Spleen (tissue), 11 donors: ENCODE data around the gene MPP2. TPM values are rescaled to one million over a fixed set of nuclear protein-coding genes. Genes with fewer than 3 reads are reported as not detected.

Source experiments
- DNase-seq: peaks from one replicate; pipeline ENCODE4 v3.0.0-alpha.2; 2020
- H3K27ac ChIP-seq, 8 donors: fragments of 200-600 bp; sonication (generic) in 7 of 8; 1 replicate in 4 of 8; 2 replicates in 4 of 8; pipeline versions ENCODE4 v1.5.0 to v1.8.0; 2016 to 2021; ENCODE audit warnings: inconsistent platforms in 4 of 8, mild to moderate bottlenecking in 4 of 8, moderate library complexity in 1 of 8
- H3K27me3 ChIP-seq, 7 donors: fragments of 200-600 bp; sonication (generic) in 6 of 7; replicated peaks in 1 of 7; 1 replicate in 4 of 7; 2 replicates in 3 of 7; pipeline versions ENCODE4 v1.5.0 to v1.8.0; 2016 to 2021; ENCODE audit warnings: inconsistent platforms in 3 of 7, mild to moderate bottlenecking in 1 of 7
- H3K36me3 ChIP-seq, 6 donors: fragments of 200-600 bp; sonication (generic) in 5 of 6; 1 replicate in 4 of 6; 2 replicates in 2 of 6; pipeline versions ENCODE4 v1.5.0 to v1.8.0; 2016 to 2021; ENCODE audit warnings: inconsistent platforms in 2 of 6
- H3K4me1 ChIP-seq, 6 donors: fragments of 200-600 bp; sonication (generic) in 5 of 6; 1 replicate in 3 of 6; 2 replicates in 3 of 6; pipeline versions ENCODE4 v1.5.0 to v1.8.0; 2016 to 2021; ENCODE audit warnings: inconsistent platforms in 3 of 6
- H3K4me3 ChIP-seq, 8 donors: fragments of 200-600 bp; sonication (generic) in 7 of 8; 1 replicate in 4 of 8; 2 replicates in 4 of 8; pipeline versions ENCODE4 v1.5.0 to v1.8.0; 2016 to 2021; ENCODE audit warnings: inconsistent platforms in 4 of 8, mild to moderate bottlenecking in 4 of 8, moderate library complexity in 2 of 8
- H3K9me3 ChIP-seq, 8 donors: fragments of 200-600 bp; sonication (generic) in 7 of 8; 1 replicate in 4 of 8; 2 replicates in 4 of 8; pipeline versions ENCODE4 v1.5.0 to v1.8.0; 2016 to 2021; ENCODE audit warnings: inconsistent platforms in 4 of 8
- CTCF ChIP-seq, 11 experiments: fragments of 200-600 bp in 7 of 11; fragments of 450-650 bp in 4 of 11; sonication (generic) in 4 of 11; IDR thresholded peaks in 8 of 11; conservative IDR thresholded peaks in 3 of 11; 1 replicate in 7 of 11; 2 replicates in 4 of 11; pipeline versions ENCODE4 v1.4.0 to v1.8.0; 2016 to 2021; ENCODE audit warnings: antibody characterized with exemption in 11 of 11, inconsistent platforms in 4 of 11, mild to moderate bottlenecking in 1 of 11
- POLR2A ChIP-seq, 3 donors: fragments of 450-650 bp; IDR thresholded peaks; one replicate each; pipeline ENCODE4 v1.5.1; 2017; ENCODE audit warnings: antibody characterized with exemption in 3 of 3, mild to moderate bottlenecking in 1 of 3
- POLR2AphosphoS5 ChIP-seq, 3 donors: sonication (generic); formaldehyde crosslinking; IDR thresholded peaks; one replicate each; pipeline ENCODE4 v1.5.1; 2017; ENCODE audit warnings: antibody characterized with exemption in 3 of 3
- WGBS, 5 donors: extraction: QIAGEN DNeasy Blood & Tissue Kit in 3 of 5; methylation state at CpG; one replicate each; pipeline versions ENCODE4 v1.1.5 to v1.1.7; 2013 to 2018; 5-methylcytosine and 5-hydroxymethylcytosine counted together
- intact Hi-C: fragments of 100-400 bp; cut with DNase I; formaldehyde crosslinking; loops from one replicate; pipeline ENCODE4 v1.15.0; 2023; ENCODE audit warnings: low total_unique reads
- polyA plus RNA-seq, 3 donors: library from polyadenylated mRNA; stranded (reverse); fragments of 200-250 nt; gene quantifications; one replicate each; pipeline ENCODE4 v1.2.1, GENCODE V29; 2013
- total RNA-seq, 7 donors: library from RNA; depleted of rRNA in 3 of 7; stranded (reverse); fragments of >200 nt in 3 of 7; fragmentation: NEBNext Ultra II Directional in 4 of 7; extraction: Animal tissue kit (Norgen Biotek cat#: 25700) in 4 of 7; gene quantifications; one replicate each; pipeline versions ENCODE4 v1.1.0 to v1.2.1, GENCODE V29; 2016 to 2021
- donor health status: healthy with polysubstance abuse.
- donor health status: DM: no; HTN: no; CAD: no; lungs with moderate emphysema.
- donor health status: DM: no; HTN: no; CAD: no.
- donor health status: Bipolar disorder and iron deficiency.
- donor health status: healthy.
- donor health status: DM: no; HTN: no; CAD: no.
- donor health status: DM: yes; HTN: yes; CAD: no.

MPP2 gene
- total and polyA plus RNA-seq, 10 donors, result 0.13 to 2.4 (median 0.92) TPM

- no peak overlapping the region for H3K4me3 ChIP-seq
- 79 to 92% (median 85%) methylated on average over 4 of the region's 4 CpGs for WGBS, 5 donors
- peaks cover 0 to 18% (median 0%) of the 10 kb centered on the region in 7 donors for H3K27me3 ChIP-seq
- DNase-seq, result peak; percentile 53
- intact Hi-C loops, result no loop called here
- peaks cover 0 to 5% (median 0%) of the 10 kb centered on the region in 8 donors for H3K9me3 ChIP-seq
- H3K4me1 ChIP-seq, result peaks cover 0 to 28% (median 12%) of the 10 kb centered on the region in 6 donors
- no peak for TF ChIP-seq POLR2A (IDR thresholded peaks at IDR 0.05)
- no peak for TF ChIP-seq CTCF (IDR thresholded peaks at IDR 0.05 in 8 of 11, conservative IDR thresholded peaks at IDR 0.05 in 3 of 11)
- no peak for TF ChIP-seq POLR2AphosphoS5 (IDR thresholded peaks at IDR 0.05)
- no peaks in the 10 kb centered on the region for H3K36me3 ChIP-seq
- H3K27ac ChIP-seq, result no peak overlapping the region
Measured at GRCh38 chr17:43864161-43864984, 43.0 kb downstream of the MPP2 start.

- Histone ChIP-seq H3K27ac (no peak overlapping the region), H3K4me1 (peaks cover 3 to 50% (median 19%) of the 10 kb centered on the region in 6 donors), H3K4me3 (no peak overlapping the region), H3K9me3 (peaks cover 0 to 3% (median 0%) of the 10 kb centered on the region in 8 donors), H3K27me3 (peaks cover 0 to 31% (median 0%) of the 10 kb centered on the region in 7 donors), H3K36me3 (no peaks in the 10 kb centered on the region)
- peak; percentile 54 for DNase-seq
- TF ChIP-seq POLR2AphosphoS5 (IDR thresholded peaks at IDR 0.05), result peak in 1 of 3 donors; percentile 9
- TF ChIP-seq POLR2A (IDR thresholded peaks at IDR 0.05), result no peak
- WGBS, 5 donors, result 69 to 95% (median 77%) methylated on average over 3 to 9 of the region's 9 CpGs
- intact Hi-C loops, result no loop called here
Measured at GRCh38 chr17:43861960-43862359, 45.4 kb downstream of the MPP2 start.

GRCh38 chr17:43860927-43861622 lies 46.3 kb downstream of the MPP2 start:
- H3K27ac ChIP-seq, result no peak overlapping the region
- 46 to 61% (median 56%) methylated on average over 9 of the region's 9 CpGs for WGBS, 5 donors
- peaks cover 0 to 36% (median 0%) of the 10 kb centered on the region in 7 donors for H3K27me3 ChIP-seq
- H3K4me1 ChIP-seq, result peaks cover 3 to 50% (median 19%) of the 10 kb centered on the region in 6 donors
- intact Hi-C loops, result no loop called here
- H3K9me3 ChIP-seq, result peaks cover 0 to 3% (median 0%) of the 10 kb centered on the region in 8 donors
- no peak overlapping the region for H3K4me3 ChIP-seq
- DNase-seq, result peak; percentile 54
- H3K36me3 ChIP-seq, result no peaks in the 10 kb centered on the region
- TF ChIP-seq CTCF (IDR thresholded peaks at IDR 0.05 in 8 of 11, conservative IDR thresholded peaks at IDR 0.05 in 3 of 11), result no peak
- TF ChIP-seq POLR2AphosphoS5 (IDR thresholded peaks at IDR 0.05), result no peak
- TF ChIP-seq POLR2A (IDR thresholded peaks at IDR 0.05), result no peak

- intact Hi-C loops, result no loop called here
- no peak for TF ChIP-seq POLR2A (IDR thresholded peaks at IDR 0.05)
- peak in 2 of 3 donors; percentile 40 to 55 for TF ChIP-seq POLR2AphosphoS5 (IDR thresholded peaks at IDR 0.05)
- Histone ChIP-seq H3K36me3 (no peaks in the 10 kb centered on the region), H3K27me3 (peaks cover 0 to 36% (median 0%) of the 10 kb centered on the region in 7 donors), H3K4me3 (no peak overlapping the region), H3K9me3 (peaks cover 0 to 3% (median 0%) of the 10 kb centered on the region in 8 donors), H3K4me1 (peaks cover 3 to 50% (median 19%) of the 10 kb centered on the region in 6 donors), H3K27ac (no peak overlapping the region)
- DNase-seq, result peak; percentile 78
- WGBS, 5 donors, result 71 to 81% (median 77%) methylated on average over 10 to 12 of the region's 12 CpGs
Measured at GRCh38 chr17:43860077-43860725, 47.1 kb downstream of the MPP2 start.
